ENCODE measurements around the gene CTDSPL2.

DNA sequence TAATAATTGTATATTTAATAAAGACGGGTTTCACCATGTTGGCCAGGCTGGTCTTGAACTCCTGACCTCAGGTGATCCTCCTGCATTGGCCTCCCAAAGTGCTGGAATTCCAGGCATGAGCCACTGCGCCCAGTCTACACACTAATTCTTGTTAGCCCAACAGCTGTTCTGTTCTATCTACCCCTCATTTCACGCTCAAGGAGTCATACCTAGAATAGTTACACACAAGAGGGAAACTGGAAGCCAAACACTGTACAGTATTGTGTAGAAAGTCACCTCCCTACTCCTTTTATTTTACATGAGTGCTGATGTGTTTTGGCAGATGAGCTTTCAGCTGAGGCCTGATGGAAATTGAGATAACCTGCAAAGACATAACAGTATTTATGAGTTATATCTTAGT is 13.4 kb upstream of the CTDSPL2 start:
- TF ChIP-seq, protein P1, sequence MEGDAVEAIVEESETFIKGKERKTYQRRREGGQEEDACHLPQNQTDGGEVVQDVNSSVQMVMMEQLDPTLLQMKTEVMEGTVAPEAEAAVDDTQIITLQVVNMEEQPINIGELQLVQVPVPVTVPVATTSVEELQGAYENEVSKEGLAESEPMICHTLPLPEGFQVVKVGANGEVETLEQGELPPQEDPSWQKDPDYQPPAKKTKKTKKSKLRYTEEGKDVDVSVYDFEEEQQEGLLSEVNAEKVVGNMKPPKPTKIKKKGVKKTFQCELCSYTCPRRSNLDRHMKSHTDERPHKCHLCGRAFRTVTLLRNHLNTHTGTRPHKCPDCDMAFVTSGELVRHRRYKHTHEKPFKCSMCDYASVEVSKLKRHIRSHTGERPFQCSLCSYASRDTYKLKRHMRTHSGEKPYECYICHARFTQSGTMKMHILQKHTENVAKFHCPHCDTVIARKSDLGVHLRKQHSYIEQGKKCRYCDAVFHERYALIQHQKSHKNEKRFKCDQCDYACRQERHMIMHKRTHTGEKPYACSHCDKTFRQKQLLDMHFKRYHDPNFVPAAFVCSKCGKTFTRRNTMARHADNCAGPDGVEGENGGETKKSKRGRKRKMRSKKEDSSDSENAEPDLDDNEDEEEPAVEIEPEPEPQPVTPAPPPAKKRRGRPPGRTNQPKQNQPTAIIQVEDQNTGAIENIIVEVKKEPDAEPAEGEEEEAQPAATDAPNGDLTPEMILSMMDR (IDR thresholded peaks at IDR 0.05): no peak
- no peak for TF ChIP-seq ZFX (IDR thresholded peaks at IDR 0.05; ENCODE audit: borderline replicate concordance)

All from 22Rv1 (cell line).